HUES64 (cell line): ENCODE results near the gene KLHL33.

ENCODE experiments used
- H3K27ac ChIP-seq: 2 replicates; pipeline ENCODE4 v1.7.0; 2013; ENCODE audit warnings: low read depth, low read length, inconsistent platforms
- H3K27me3 ChIP-seq: 2 replicates; pipeline ENCODE4 v1.6.1; 2013; ENCODE audit warnings: mild to moderate bottlenecking, low read length; ENCODE audit not compliant: insufficient read depth
- H3K36me3 ChIP-seq: 2 replicates; pipeline ENCODE4 v1.6.1; 2013; ENCODE audit warnings: mild to moderate bottlenecking, low read length; ENCODE audit not compliant: insufficient read depth
- H3K4me1 ChIP-seq: 2 replicates; pipeline ENCODE4 v1.6.1; 2013; ENCODE audit warnings: mild to moderate bottlenecking, low read length, moderate library complexity; ENCODE audit not compliant: insufficient read depth
- H3K4me3 ChIP-seq: 2 replicates; pipeline ENCODE4 v1.5.1; 2013; ENCODE audit warnings: mild to moderate bottlenecking, low read length, moderate library complexity
- H3K9ac ChIP-seq: 2 replicates; pipeline ENCODE4 v1.6.1; 2013; ENCODE audit warnings: mild to moderate bottlenecking, low read depth, low read length
- H3K9me3 ChIP-seq: 2 replicates; pipeline ENCODE4 v1.6.1; 2013; ENCODE audit warnings: low read depth, low read length; ENCODE audit not compliant: insufficient read depth
- WGBS: fragments of 150-250, 120-280 bp; methylation state at CpG from one replicate; pipeline ENCODE4 v1.1.7; 2013; ENCODE audit warnings: missing lambda C conversion rate; 5-methylcytosine and 5-hydroxymethylcytosine counted together

The KLHL33 gene

GRCh38 chr14:20383636-20384035 is 52.3 kb downstream of the KLHL33 start:
- H3K9me3 ChIP-seq = no peaks in the 10 kb centered on the region
- WGBS = 90% methylated on average over 5 of the region's 5 CpGs
- H3K4me1 ChIP-seq = peaks cover 3% of the 10 kb centered on the region; the same call in 1 of the 2 replicates
- H3K4me3 ChIP-seq = no peak overlapping the region
- peaks cover 82% of the 10 kb centered on the region for H3K36me3 ChIP-seq
- H3K9ac ChIP-seq = no peak overlapping the region
- no peaks in the 10 kb centered on the region for H3K27me3 ChIP-seq
- H3K27ac ChIP-seq = no peak overlapping the region

- H3K4me3 ChIP-seq = no peak overlapping the region
- H3K27me3 ChIP-seq = no peaks in the 10 kb centered on the region
- H3K9me3 ChIP-seq = no peaks in the 10 kb centered on the region
- 96% methylated on average over 10 of the region's 10 CpGs for WGBS
- H3K9ac ChIP-seq = no peak overlapping the region
- H3K36me3 ChIP-seq = peaks cover 84% of the 10 kb centered on the region
- H3K27ac ChIP-seq = no peak overlapping the region
- H3K4me1 ChIP-seq = no peaks in the 10 kb centered on the region; the same call in 1 of the 2 replicates
Measured at GRCh38 chr14:20383032-20383431, 52.9 kb downstream of the KLHL33 start.

DNA sequence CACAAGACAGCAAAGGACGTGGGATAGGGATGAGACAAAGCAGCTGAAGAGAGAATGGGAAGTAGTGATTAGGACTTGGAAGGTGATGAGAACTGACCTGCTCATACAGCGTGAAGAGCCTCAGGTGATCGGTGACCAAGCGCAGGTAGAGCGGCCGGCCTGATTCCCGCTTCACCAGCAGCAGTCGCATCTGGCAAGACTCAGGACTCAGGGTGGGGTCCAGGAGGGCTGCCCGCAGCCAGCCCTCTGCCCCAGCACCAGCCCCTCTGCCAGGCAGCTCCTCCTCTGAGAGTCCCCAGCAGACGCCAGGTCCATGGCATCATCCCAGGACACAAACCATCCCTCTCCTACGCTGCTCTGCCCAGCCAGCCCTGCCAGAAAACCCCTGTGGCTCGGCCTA is 53.4 kb downstream of the KLHL33 start:
- no peak overlapping the region for H3K4me3 ChIP-seq
- H3K27me3 ChIP-seq = no peaks in the 10 kb centered on the region
- 94% methylated on average over 12 of the region's 12 CpGs for WGBS
- H3K36me3 ChIP-seq = peaks cover 83% of the 10 kb centered on the region
- no peaks in the 10 kb centered on the region for H3K9me3 ChIP-seq
- H3K4me1 ChIP-seq = no peaks in the 10 kb centered on the region; the same call in 1 of the 2 replicates
- no peak overlapping the region for H3K9ac ChIP-seq
- no peak overlapping the region for H3K27ac ChIP-seq

DNA sequence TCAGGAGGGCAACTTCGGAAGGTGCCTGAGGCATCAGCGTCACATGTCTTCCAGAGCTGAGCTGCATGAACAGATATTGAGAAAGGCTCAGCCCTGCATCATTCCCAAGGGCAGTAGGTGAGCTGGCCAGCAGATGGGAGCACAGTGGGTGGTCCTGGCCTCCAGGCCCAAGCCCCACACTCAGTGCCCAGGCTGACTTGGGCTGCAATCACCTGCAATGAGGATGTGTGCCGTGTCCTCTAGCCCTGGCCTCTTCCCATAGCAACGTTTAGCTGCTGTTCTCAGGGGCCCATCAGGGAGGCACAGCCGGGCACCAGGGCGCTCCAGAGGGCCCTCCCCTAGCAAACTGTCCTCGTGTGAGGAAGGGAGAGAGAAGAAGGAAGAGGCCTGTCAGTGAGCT is 54.6 kb downstream of the KLHL33 start:
- Histone ChIP-seq H3K4me3 (no peak overlapping the region), H3K27ac (no peak overlapping the region), H3K9ac (no peak overlapping the region), H3K4me1 (no peaks in the 10 kb centered on the region), H3K36me3 (peaks cover 92% of the 10 kb centered on the region), H3K9me3 (no peaks in the 10 kb centered on the region), H3K27me3 (no peaks in the 10 kb centered on the region)
- WGBS = 94% methylated on average over 7 of the region's 7 CpGs

GRCh38 chr14:20380681-20381080 is 55.3 kb downstream of the KLHL33 start:
- Histone ChIP-seq H3K9me3 (no peaks in the 10 kb centered on the region), H3K4me1 (no peaks in the 10 kb centered on the region), H3K27ac (no peak overlapping the region), H3K27me3 (no peaks in the 10 kb centered on the region), H3K4me3 (no peak overlapping the region), H3K9ac (no peak overlapping the region), H3K36me3 (peaks cover 92% of the 10 kb centered on the region)
- WGBS = 95% methylated on average over 6 of the region's 6 CpGs

DNA sequence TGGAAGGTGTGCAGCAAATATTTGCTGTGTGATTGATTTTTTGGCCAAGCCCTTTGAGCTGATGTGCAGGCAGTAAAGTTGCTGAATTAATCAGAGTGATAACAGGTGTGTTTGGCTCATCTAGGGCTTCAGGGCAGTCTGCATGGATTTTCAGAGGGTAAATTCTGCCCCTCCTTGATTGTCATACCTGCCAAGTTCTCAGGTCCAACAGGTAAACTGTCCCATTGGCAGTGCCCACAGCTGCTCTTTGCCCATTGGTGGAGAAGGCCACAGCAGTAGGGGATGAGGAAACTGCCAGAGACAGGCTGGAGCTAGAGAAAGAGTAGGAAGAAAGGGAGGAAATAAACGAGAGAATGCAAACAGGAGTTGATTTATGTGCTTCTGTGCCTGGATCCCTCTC is 56.2 kb downstream of the KLHL33 start:
- no peak overlapping the region for H3K9ac ChIP-seq
- no peaks in the 10 kb centered on the region for H3K27me3 ChIP-seq
- no peaks in the 10 kb centered on the region for H3K4me1 ChIP-seq
- WGBS = 93% methylated on average over 1 of the region's 1 CpG
- H3K9me3 ChIP-seq = no peaks in the 10 kb centered on the region
- H3K4me3 ChIP-seq = no peak overlapping the region
- peaks cover 90% of the 10 kb centered on the region for H3K36me3 ChIP-seq
- H3K27ac ChIP-seq = no peak overlapping the region

GRCh38 chr14:20377171-20377570 is 58.8 kb downstream of the KLHL33 start:
- no peaks in the 10 kb centered on the region for H3K9me3 ChIP-seq
- H3K27me3 ChIP-seq = no peaks in the 10 kb centered on the region
- H3K36me3 ChIP-seq = peaks cover 88% of the 10 kb centered on the region
- H3K27ac ChIP-seq = no peak overlapping the region
- H3K9ac ChIP-seq = no peak overlapping the region
- H3K4me1 ChIP-seq = no peaks in the 10 kb centered on the region
- 97% methylated on average over 2 of the region's 2 CpGs for WGBS
- no peak overlapping the region for H3K4me3 ChIP-seq

GRCh38 chr14:20376071-20376588 is 59.8 kb downstream of the KLHL33 start:
- H3K4me1 ChIP-seq = no peaks in the 10 kb centered on the region
- no peaks in the 10 kb centered on the region for H3K27me3 ChIP-seq
- no peak overlapping the region for H3K27ac ChIP-seq
- 96% methylated on average over 12 of the region's 12 CpGs for WGBS
- H3K36me3 ChIP-seq = peaks cover 89% of the 10 kb centered on the region
- H3K9me3 ChIP-seq = no peaks in the 10 kb centered on the region
- no peak overlapping the region for H3K9ac ChIP-seq
- H3K4me3 ChIP-seq = no peak overlapping the region
